OCI-LY7 (cell line): ENCODE data around the gene TFCP2L1.

ENCODE experiments used
- EZH2phosphoT487 ChIP-seq: fragments of 200-600 bp; sonication (generic); IDR thresholded peaks from 2 replicates; pipeline ENCODE4 v1.6.1; 2018; ENCODE audit warnings: low read depth, borderline replicate concordance, mild to moderate bottlenecking, mixed run types, antibody characterized with exemption, low read length, moderate library complexity, mixed read lengths
- TF ChIP-seq, protein P1 (sequence below): fragments of 200-600 bp; sonication (generic); conservative IDR thresholded peaks from 2 replicates; pipeline ENCODE4 v1.5.1; 2014; ENCODE audit warnings: mild to moderate bottlenecking, antibody characterized with exemption, low read length, moderate library complexity, mixed read lengths

DNA sequence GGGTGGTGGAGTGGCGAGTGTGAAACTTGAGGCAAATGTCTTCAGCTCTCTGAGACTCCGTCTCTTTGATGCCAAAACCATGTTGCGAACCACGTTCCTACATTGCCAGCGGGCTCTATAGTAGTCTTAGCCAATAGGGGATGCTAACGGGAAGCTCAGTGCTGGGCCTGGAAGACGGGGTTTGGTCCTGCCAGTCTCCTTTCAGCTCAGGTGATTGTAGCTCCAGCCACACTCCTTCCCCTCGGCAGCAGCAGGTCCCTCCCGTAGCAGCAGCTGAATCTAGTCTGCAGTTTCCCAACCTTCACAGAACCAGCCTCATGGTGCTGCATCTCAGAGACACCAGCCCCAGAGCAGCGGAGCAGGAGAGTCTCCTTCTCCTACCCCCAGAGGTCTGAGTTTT, 109.7 kb downstream of the TFCP2L1 start:
- TF ChIP-seq, protein P1, sequence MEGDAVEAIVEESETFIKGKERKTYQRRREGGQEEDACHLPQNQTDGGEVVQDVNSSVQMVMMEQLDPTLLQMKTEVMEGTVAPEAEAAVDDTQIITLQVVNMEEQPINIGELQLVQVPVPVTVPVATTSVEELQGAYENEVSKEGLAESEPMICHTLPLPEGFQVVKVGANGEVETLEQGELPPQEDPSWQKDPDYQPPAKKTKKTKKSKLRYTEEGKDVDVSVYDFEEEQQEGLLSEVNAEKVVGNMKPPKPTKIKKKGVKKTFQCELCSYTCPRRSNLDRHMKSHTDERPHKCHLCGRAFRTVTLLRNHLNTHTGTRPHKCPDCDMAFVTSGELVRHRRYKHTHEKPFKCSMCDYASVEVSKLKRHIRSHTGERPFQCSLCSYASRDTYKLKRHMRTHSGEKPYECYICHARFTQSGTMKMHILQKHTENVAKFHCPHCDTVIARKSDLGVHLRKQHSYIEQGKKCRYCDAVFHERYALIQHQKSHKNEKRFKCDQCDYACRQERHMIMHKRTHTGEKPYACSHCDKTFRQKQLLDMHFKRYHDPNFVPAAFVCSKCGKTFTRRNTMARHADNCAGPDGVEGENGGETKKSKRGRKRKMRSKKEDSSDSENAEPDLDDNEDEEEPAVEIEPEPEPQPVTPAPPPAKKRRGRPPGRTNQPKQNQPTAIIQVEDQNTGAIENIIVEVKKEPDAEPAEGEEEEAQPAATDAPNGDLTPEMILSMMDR: no peak
- TF ChIP-seq EZH2phosphoT487: no peak
